Esophagus squamous epithelium (tissue), 5 donors: Measurements from ENCODE around the gene LCK. TPM values are rescaled to one million over a fixed set of nuclear protein-coding genes. Genes with fewer than 3 reads are reported as not detected.

ENCODE experiments used
- DNase-seq: peaks from one replicate; lab custom pipeline; 2025; lab: John Stamatoyannopoulos, UW
- H3K27ac ChIP-seq, 4 donors: fragments of 200-600 bp; sonication (generic); one replicate each; pipeline ENCODE4 v1.5.1; 2016 to 2019; ENCODE audit warnings: mild to moderate bottlenecking in 1 of 4
- H3K27me3 ChIP-seq, 4 donors: fragments of 200-600 bp; sonication (generic); 1 replicate in 3 of 4; 2 replicates in 1 of 4; pipeline versions ENCODE4 v1.5.1 to v1.6.0; 2017 to 2021; ENCODE audit warnings: antibody characterized with exemption in 1 of 4
- H3K36me3 ChIP-seq, 3 donors: fragments of 200-600 bp; sonication (generic); one replicate each; pipeline ENCODE4 v1.5.1; 2016 to 2019
- H3K4me1 ChIP-seq, 3 donors: fragments of 200-600 bp; sonication (generic); one replicate each; pipeline ENCODE4 v1.5.1; 2017 to 2019
- H3K4me3 ChIP-seq, 4 donors: fragments of 200-600 bp; sonication (generic); 1 replicate in 3 of 4; 2 replicates in 1 of 4; pipeline ENCODE4 v1.5.1; 2016 to 2019; ENCODE audit warnings: mild to moderate bottlenecking in 2 of 4, moderate library complexity in 1 of 4
- H3K9me3 ChIP-seq, 3 donors: fragments of 200-600 bp; sonication (generic); one replicate each; pipeline ENCODE4 v1.5.1; 2016 to 2019
- CTCF ChIP-seq, 6 experiments: fragments of 450-650 bp in 4 of 6; fragments of 200-600 bp in 2 of 6; sonication (generic) in 2 of 6; IDR thresholded peaks; one replicate each; pipeline ENCODE4 v1.5.1; 2016 to 2019; ENCODE audit warnings: antibody characterized with exemption in 6 of 6, mild to moderate bottlenecking in 4 of 6, moderate library complexity in 4 of 6
- POLR2A ChIP-seq, 4 donors: fragments of 450-650 bp; IDR thresholded peaks; one replicate each; pipeline ENCODE4 v1.6.1; 2017; ENCODE audit warnings: antibody characterized with exemption in 4 of 4, mild to moderate bottlenecking in 4 of 4, moderate library complexity in 3 of 4
- WGBS, 2 donors: methylation state at CpG; one replicate each; pipeline ENCODE4 v1.1.5; 2018; 5-methylcytosine and 5-hydroxymethylcytosine counted together
- intact Hi-C: fragments of 100-400 bp; cut with DNase I; formaldehyde crosslinking; loops from one replicate; pipeline ENCODE4 v1.15.0; 2022
- total RNA-seq, 4 donors: library from RNA; depleted of rRNA; stranded (reverse); fragments of >200 nt; gene quantifications; one replicate each; pipeline ENCODE4 v1.1.0, GENCODE V29; 2016
- donor health status: DM: yes; HTN: yes; CAD: no.

The LCK gene
- total RNA-seq, 4 donors from 2014 or later = 1.2 to 9.0 (median 4.5) TPM

- Histone ChIP-seq H3K36me3 (peaks cover 0 to 72% (median 11%) of the 10 kb centered on the region in 3 donors), H3K9me3 (no peaks in the 10 kb centered on the region), H3K4me3 (peak overlapping the region; percentile 65 to 99 (median 82)), H3K4me1 (peaks cover 22 to 47% (median 24%) of the 10 kb centered on the region in 3 donors), H3K27me3 (no peaks in the 10 kb centered on the region), H3K27ac (peak overlapping the region; percentile 93 to 96 (median 94))
- no peak for TF ChIP-seq POLR2A (IDR thresholded peaks at IDR 0.05)
- no peak for TF ChIP-seq CTCF (IDR thresholded peaks at IDR 0.05)
- no peak for DNase-seq
- intact Hi-C loops = no loop called here
- 7 to 11% methylated on average over 6 to 9 of the region's 13 CpGs for WGBS, 2 donors
Measured at GRCh38 chr1:32221581-32221979, 29.5 kb upstream of the LCK start.

- H3K9me3 ChIP-seq = no peaks in the 10 kb centered on the region
- H3K4me1 ChIP-seq = peaks cover 22 to 46% (median 24%) of the 10 kb centered on the region in 3 donors
- DNase-seq = peak; percentile 64
- intact Hi-C loops = no loop called here
- 0% methylated on average over 9 to 10 of the region's 46 CpGs for WGBS, 2 donors
- H3K27me3 ChIP-seq = no peaks in the 10 kb centered on the region
- peak within 1 kb of the TSS; percentile 65 to 99 (median 82) for H3K4me3 ChIP-seq
- peak within 1 kb of the TSS; percentile 93 to 96 (median 94) for H3K27ac ChIP-seq
- TF ChIP-seq CTCF (IDR thresholded peaks at IDR 0.05) (peak in 1 of 6 experiments; percentile 8), POLR2A (IDR thresholded peaks at IDR 0.05) (peak in 3 of 4 donors; percentile 30 to 76 (median 54))
- peaks cover 0 to 72% (median 11%) of the 10 kb centered on the region in 3 donors for H3K36me3 ChIP-seq
Measured at GRCh38 chr1:32221980-32222755, 28.9 kb upstream of the LCK start, which contains the start of the genes EIF3I and TMEM234. EIF3I (plus strand) TSS chr1:32222407; CDS start chr1:32222442, 35 bp downstream. TMEM234 (minus strand) TSS chr1:32222353; CDS start chr1:32222322, 31 bp downstream.

- Histone ChIP-seq H3K9me3 (no peaks in the 10 kb centered on the region), H3K4me3 (peak overlapping the region in 3 of 4 donors; percentile 65 to 99 (median 97)), H3K36me3 (peaks cover 14 to 72% (median 25%) of the 10 kb centered on the region in 3 donors), H3K4me1 (peaks cover 22 to 46% (median 24%) of the 10 kb centered on the region in 3 donors), H3K27me3 (no peaks in the 10 kb centered on the region), H3K27ac (peak overlapping the region; percentile 93 to 96 (median 94))
- TF ChIP-seq CTCF (IDR thresholded peaks at IDR 0.05) (no peak), POLR2A (IDR thresholded peaks at IDR 0.05) (no peak)
- DNase-seq = no peak
- intact Hi-C loops = no loop called here
- 83 to 86% methylated on average over 1 to 3 of the region's 3 CpGs for WGBS, 2 donors
Measured at GRCh38 chr1:32223683-32224082, 27.4 kb upstream of the LCK start.

GRCh38 chr1:32224285-32224684 lies 26.8 kb upstream of the LCK start:
- Histone ChIP-seq H3K36me3 (peaks cover 16 to 72% (median 29%) of the 10 kb centered on the region in 3 donors), H3K27ac (no peak overlapping the region), H3K4me3 (no peak overlapping the region), H3K27me3 (no peaks in the 10 kb centered on the region), H3K9me3 (no peaks in the 10 kb centered on the region), H3K4me1 (peaks cover 22 to 46% (median 24%) of the 10 kb centered on the region in 3 donors)
- intact Hi-C loops = no loop called here
- 79 to 84% methylated on average over 4 of the region's 4 CpGs for WGBS, 2 donors
- TF ChIP-seq CTCF (IDR thresholded peaks at IDR 0.05) (no peak), POLR2A (IDR thresholded peaks at IDR 0.05) (no peak)
- DNase-seq = no peak

- Histone ChIP-seq H3K27ac (no peak overlapping the region), H3K4me1 (peaks cover 2 to 14% (median 7%) of the 10 kb centered on the region in 3 donors), H3K27me3 (no peaks in the 10 kb centered on the region), H3K4me3 (no peak overlapping the region), H3K9me3 (no peaks in the 10 kb centered on the region), H3K36me3 (peaks cover 41 to 98% (median 46%) of the 10 kb centered on the region in 3 donors)
- 72 to 86% methylated on average over 3 of the region's 3 CpGs for WGBS, 2 donors
- TF ChIP-seq POLR2A (IDR thresholded peaks at IDR 0.05) = no peak
- TF ChIP-seq CTCF (IDR thresholded peaks at IDR 0.05) = no peak
- DNase-seq = no peak
- intact Hi-C loops = no loop called here
Measured at GRCh38 chr1:32228771-32229170, 22.3 kb upstream of the LCK start.
